HG02943 (cell line): ENCODE results near the gene NMRK2.
"Not testable (repeated sequence)": the region's sequence is repeated elsewhere in the genome, so short reads cannot be mapped to it uniquely, and the experiment has no call there.

ENCODE experiments used
- ATAC-seq: cut with Tn5 transposase; IDR thresholded peaks from one replicate; pipeline ENCODE4 v1.9.1; 2021; ENCODE audit warnings: mild to moderate bottlenecking, low read depth, moderate library complexity; ENCODE audit not compliant: unreplicated experiment

The NMRK2 gene

GRCh38 chr19:3963458-3964255 lies 30.8 kb downstream of the NMRK2 start:
- ATAC-seq, result no peak

GRCh38 chr19:3964256-3965194 lies 31.7 kb downstream of the NMRK2 start:
- no peak for ATAC-seq

GRCh38 chr19:3966051-3967017 lies 33.5 kb downstream of the NMRK2 start:
- ATAC-seq, result no peak

GRCh38 chr19:3967983-3968382 lies 35.1 kb downstream of the NMRK2 start:
- ATAC-seq, result not testable (repeated sequence)

- no peak for ATAC-seq
These were observed 35.9 kb downstream of the NMRK2 start for GRCh38 chr19:3968556-3969434.

GRCh38 chr19:3969435-3970312 lies 36.8 kb downstream of the NMRK2 start:
- no peak for ATAC-seq

GRCh38 chr19:3970313-3970807 lies 37.5 kb downstream of the NMRK2 start:
- no peak for ATAC-seq

GRCh38 chr19:3970808-3971598 lies 38.1 kb downstream of the NMRK2 start, which contains the start of gene DAPK3:
Gene DAPK3 (minus strand): TSS chr19:3971099. CDS start chr19:3969735, 1,364 bp downstream.
- peak; percentile 89 for ATAC-seq

- no peak for ATAC-seq
These were observed 42.3 kb downstream of the NMRK2 start for GRCh38 chr19:3975144-3975543.

GRCh38 chr19:3975637-3976087 lies 42.8 kb downstream of the NMRK2 start:
- ATAC-seq, result no peak

GRCh38 chr19:3976495-3977241 lies 43.8 kb downstream of the NMRK2 start:
- ATAC-seq, result no peak

- ATAC-seq, result no peak
These were observed 44.6 kb downstream of the NMRK2 start for GRCh38 chr19:3977242-3978143.

- no peak for ATAC-seq
These were observed 45.3 kb downstream of the NMRK2 start for GRCh38 chr19:3978145-3978544.

GRCh38 chr19:3979289-3979673 lies 46.4 kb downstream of the NMRK2 start:
- ATAC-seq, result no peak

- ATAC-seq, result no peak
These were observed 46.9 kb downstream of the NMRK2 start for GRCh38 chr19:3979674-3980352.
